Inflammatory macrophage treated with lipopolysaccharide for 4 hours (primary cell): Measurements from ENCODE around the gene PRMT9.

Source experiments
- DNase-seq: peaks from one replicate; pipeline ENCODE4 v3.0.0-alpha.2; 2020

PRMT9 gene

GRCh38 chr4:147678796-147679549, 5.0 kb downstream of the PRMT9 start:
- DNase-seq, result no peak

DNA sequence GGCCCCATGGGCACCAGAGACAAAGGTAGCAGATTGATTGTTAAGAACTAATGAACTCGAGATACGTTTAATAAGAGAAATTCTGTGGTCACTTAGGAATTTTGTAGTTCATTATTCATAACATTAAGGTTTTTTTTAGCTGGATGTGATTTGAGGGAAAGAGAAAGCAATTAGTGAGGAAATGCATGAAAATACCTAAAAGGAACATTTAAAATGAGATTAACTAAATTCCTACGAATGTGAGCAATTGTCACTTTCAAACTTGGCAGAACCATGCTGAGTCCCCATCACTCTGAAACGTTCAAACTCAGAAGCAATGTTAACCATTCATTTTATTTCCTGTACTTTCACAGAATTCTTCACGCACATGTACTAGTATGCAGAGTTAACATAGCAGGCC, 5.9 kb downstream of the PRMT9 start:
- DNase-seq, result no peak

GRCh38 chr4:147674496-147674895, 9.5 kb downstream of the PRMT9 start:
- DNase-seq, result no peak

GRCh38 chr4:147674073-147674472, 9.9 kb downstream of the PRMT9 start:
- no peak for DNase-seq

GRCh38 chr4:147658501-147658900, 25.5 kb downstream of the PRMT9 start:
- DNase-seq, result no peak

GRCh38 chr4:147655639-147656038, 28.3 kb downstream of the PRMT9 start:
- no peak for DNase-seq

- DNase-seq, result no peak
Observed at GRCh38 chr4:147651563-147651962, 32.4 kb downstream of the PRMT9 start.

- DNase-seq, result no peak
Observed at GRCh38 chr4:147648656-147649055, 35.3 kb downstream of the PRMT9 start.

GRCh38 chr4:147645099-147645498, 38.9 kb downstream of the PRMT9 start:
- DNase-seq, result no peak

GRCh38 chr4:147644471-147644870, 39.5 kb downstream of the PRMT9 start:
- DNase-seq, result no peak

DNA sequence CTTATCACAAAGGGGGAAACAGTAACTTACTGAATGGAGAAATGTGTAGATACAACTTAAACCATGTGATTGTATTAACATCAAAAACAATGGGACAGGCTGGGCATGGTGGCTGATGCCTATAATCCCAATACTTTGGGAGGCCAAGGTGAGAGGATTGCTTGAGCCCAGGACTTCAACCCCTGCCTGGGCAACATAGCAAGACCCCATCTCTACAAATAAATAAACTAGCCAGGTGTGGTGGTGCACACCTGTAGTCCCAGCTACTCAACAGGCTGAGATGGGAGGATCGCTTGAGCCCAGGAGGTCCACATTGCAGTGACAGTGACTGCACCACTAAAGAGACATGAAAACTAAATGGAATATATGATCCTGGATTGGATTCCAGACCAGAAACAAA, 40.3 kb downstream of the PRMT9 start:
- no peak for DNase-seq

DNA sequence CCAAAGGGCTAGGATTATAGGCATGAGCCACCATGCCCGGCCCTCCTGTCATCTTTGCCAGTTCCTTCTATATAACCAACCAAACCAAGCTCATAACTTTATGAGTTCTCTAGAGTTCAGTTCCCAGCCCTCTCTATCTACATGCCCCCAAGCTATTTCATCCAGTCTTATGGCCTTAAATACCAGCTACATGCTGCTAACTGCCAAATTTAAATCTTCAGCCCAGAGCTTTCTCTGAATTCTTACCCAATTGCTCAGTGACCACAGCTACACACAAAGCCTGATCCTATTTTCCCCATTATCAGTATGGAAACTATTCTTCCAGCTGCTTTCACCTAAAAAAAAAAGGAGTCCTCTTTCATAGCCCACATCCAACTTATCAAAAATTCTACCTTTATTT, 43.6 kb downstream of the PRMT9 start:
- no peak for DNase-seq

DNA sequence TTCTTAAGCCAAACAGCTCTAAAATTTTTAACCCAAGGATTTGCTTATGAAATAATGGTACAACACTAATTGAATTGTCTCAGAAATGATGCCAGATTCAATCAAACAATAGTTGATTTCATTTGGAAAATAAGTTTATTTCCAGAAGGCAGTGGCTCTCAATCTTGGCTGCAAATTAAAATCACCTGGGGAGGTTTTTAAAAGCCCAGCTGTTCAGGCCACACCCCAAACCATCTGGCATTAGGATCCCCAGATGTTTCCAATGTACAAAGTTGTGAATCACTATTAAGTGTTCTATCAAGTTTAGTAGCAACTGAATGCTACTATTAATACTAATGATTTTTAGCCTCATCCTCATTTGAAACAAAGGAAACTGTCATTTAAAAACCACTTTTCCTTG, 44.6 kb downstream of the PRMT9 start:
- no peak for DNase-seq

DNA sequence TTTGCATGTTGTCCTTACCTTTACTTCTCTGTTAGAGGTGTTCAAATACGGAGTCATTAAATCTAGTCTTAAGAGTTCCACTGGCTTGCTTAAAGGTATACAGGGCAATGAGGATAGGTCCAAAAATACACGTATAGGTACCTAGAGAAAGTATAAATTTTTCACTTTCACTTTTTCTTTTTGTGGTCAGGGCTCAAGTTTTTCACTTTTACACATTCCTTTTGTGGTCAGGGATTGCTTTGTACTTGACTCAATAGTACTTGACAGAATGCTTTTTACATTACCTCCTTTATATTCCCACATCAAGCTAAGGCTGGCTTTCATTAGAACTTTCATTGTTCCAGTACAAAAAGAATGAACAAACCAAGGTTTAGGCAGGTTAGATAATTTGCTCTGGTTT, 45.0 kb downstream of the PRMT9 start:
- DNase-seq, result no peak

GRCh38 chr4:147638365-147638764, 45.6 kb downstream of the PRMT9 start:
- DNase-seq, result no peak

DNA sequence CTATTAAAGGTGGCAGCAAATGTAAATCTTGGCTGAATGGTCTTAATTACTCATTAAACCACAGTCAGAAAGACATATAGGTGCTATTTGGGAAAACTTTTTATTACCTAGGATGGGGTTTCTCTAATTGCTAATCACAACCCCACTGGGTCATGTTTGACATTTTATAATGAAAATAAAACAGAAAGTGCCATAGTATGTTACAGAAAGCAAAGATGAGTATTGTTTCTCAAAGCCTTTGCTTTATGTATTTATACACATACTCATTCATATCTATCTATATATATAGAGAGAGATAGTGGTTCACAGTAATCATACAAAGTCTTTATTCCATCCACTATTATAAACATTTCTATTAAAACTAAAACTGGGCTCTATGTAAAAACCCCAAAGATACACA, 48.6 kb downstream of the PRMT9 start:
- DNase-seq, result no peak

DNA sequence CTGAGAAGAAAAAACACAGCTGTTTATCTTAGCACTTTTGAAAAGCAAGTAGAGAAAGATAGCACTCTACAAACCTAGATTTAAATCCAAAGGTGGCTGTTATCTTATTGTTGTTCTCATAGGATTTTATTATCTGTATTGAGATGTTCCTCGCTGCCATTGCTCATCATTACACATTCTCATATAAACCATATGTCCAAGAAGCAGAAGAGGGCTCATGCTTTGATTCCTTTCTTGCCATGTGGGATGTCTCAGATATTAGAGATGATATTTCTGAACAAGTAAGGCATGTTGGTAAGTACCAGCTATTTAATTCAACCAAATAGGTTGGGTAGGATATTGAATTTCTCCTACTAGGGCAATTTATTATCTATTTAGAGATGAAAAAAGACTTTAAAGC, 50.3 kb downstream of the PRMT9 start:
- DNase-seq, result no peak

DNA sequence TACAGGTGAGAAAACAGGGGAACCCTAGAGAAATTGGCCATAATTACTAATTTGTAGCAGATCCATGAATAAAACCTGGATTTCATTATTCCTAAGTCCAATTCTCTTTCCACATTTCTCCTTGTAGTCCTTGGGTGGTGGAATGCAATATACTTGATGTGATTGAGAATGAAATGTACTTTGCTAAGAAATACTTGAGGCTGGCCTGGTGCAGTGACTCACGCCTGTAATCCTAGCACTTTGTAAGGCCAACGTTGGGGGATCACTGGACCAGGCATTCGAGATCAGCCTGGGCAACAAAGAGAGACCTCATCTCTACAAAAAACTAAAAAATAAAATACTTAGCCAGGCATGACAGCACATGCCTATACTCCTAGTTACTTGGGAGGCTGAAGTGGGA, 50.9 kb downstream of the PRMT9 start:
- DNase-seq, result no peak

DNA sequence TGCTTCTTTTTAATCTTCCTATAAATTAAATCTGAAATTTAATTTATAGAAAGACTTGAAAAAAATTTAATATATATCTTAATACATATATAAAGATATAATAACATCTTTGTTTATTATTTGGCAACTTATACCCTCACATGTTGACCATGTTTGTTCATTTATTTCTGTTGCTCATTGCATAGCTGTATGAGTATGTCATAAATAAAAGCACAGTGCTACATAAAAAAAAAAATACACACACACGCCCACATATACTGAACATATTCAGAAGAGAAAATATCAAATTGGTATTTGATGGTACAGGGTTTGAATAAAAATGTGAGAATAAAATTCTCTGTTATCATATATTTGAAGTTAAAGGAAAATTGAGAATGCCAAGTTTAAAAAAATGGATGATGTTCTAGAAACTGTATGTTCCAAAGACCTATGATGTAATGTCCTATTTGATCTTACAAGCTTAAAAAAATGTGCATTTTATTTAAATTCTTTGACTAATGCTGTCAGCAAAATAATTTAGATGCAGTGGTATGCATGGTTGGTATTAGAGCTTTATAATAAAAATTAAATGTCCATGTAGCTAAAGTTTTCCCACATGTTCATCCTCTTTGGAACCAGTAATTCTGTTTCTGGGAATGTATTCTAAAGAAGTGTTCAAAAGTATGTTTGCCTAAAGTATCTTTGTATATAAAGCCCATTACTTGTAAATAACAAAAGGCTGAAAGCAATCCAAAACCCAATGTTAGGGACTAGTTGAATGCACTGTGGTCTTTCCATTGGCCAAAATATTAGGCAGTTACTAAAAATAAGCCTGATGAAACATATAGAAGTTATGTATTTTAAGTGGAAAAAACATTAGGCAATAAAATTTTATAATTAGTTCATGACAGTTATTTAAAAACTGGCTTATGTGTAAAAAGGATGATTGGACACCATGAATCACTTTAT, 53.9 kb downstream of the PRMT9 start:
- no peak for DNase-seq

GRCh38 chr4:147628415-147628814, 55.5 kb downstream of the PRMT9 start:
- no peak for DNase-seq

DNA sequence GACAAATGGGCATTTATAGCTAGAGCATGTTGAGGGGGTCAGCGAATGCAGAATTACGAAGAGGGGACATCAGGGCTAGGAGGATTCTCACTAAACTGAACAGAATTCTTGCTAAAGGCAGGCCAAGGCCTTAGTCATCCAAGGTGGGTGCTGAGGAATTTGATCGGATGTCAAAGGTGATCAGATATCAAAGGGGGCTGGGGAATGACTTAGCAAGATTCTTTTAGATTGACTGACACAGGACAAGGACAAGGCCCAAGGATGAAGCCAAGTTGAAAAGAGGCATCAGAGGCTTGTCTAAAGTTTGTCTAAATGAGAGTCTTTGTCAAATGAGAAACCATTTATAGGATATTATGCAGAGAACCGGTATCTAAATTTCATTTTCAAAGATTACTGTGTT, 57.1 kb downstream of the PRMT9 start:
- no peak for DNase-seq

GRCh38 chr4:147625733-147626132, 58.2 kb downstream of the PRMT9 start:
- DNase-seq, result no peak

GRCh38 chr4:147620315-147620714, 63.6 kb downstream of the PRMT9 start:
- DNase-seq, result no peak
